B cell (primary cell): Measurements from ENCODE around the gene LBH.

ENCODE experiments used
- EZH2 ChIP-seq: IDR thresholded peaks from 2 replicates; pipeline ENCODE4 v1.6.1; 2012; ENCODE audit warnings: borderline replicate concordance, low read depth, mild to moderate bottlenecking, moderate library complexity, low read length; ENCODE audit not compliant: insufficient read depth, poor library complexity, severe bottlenecking
- TF ChIP-seq, protein P1 (sequence below): fragments of 200-600 bp; IDR thresholded peaks from one replicate; pipeline ENCODE4 v1.8.0; 2022; ENCODE audit warnings: antibody characterized with exemption, mild to moderate bottlenecking

DNA sequence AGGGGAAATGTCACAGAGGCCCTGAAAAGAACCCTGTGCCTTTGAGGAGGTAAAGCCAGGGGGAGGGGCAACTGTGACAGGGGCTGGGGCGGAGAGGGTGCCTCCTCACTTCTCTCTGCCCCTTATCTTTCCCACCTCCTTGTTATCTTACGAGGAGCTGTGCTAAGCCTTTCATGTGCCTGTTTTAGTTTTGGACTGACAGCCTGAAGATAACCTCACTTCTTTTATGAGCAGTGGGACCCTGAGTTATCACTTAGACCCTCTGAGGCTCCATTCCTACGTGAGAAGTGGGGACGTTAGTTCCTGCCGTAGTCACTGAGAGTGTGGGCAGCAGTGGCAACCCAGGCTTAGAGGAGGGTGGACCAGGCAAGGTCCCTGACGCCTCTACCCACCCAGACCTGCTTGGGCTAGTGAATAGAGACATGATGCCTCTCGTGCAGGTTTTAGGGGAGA lies 39.5 kb upstream of the LBH start:
- TF ChIP-seq, protein P1, sequence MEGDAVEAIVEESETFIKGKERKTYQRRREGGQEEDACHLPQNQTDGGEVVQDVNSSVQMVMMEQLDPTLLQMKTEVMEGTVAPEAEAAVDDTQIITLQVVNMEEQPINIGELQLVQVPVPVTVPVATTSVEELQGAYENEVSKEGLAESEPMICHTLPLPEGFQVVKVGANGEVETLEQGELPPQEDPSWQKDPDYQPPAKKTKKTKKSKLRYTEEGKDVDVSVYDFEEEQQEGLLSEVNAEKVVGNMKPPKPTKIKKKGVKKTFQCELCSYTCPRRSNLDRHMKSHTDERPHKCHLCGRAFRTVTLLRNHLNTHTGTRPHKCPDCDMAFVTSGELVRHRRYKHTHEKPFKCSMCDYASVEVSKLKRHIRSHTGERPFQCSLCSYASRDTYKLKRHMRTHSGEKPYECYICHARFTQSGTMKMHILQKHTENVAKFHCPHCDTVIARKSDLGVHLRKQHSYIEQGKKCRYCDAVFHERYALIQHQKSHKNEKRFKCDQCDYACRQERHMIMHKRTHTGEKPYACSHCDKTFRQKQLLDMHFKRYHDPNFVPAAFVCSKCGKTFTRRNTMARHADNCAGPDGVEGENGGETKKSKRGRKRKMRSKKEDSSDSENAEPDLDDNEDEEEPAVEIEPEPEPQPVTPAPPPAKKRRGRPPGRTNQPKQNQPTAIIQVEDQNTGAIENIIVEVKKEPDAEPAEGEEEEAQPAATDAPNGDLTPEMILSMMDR: no peak
- TF ChIP-seq EZH2: no peak
